GM21786 (cell line): ENCODE measurements around the gene PIN1.
"Not testable (repeated sequence)": the region's sequence is repeated elsewhere in the genome, so short reads cannot be mapped to it uniquely, and the experiment has no call there.

Experiments used
- ATAC-seq: cut with Tn5 transposase; IDR thresholded peaks from one replicate; pipeline ENCODE4 v1.9.1; 2021; ENCODE audit not compliant: unreplicated experiment

PIN1 gene

DNA sequence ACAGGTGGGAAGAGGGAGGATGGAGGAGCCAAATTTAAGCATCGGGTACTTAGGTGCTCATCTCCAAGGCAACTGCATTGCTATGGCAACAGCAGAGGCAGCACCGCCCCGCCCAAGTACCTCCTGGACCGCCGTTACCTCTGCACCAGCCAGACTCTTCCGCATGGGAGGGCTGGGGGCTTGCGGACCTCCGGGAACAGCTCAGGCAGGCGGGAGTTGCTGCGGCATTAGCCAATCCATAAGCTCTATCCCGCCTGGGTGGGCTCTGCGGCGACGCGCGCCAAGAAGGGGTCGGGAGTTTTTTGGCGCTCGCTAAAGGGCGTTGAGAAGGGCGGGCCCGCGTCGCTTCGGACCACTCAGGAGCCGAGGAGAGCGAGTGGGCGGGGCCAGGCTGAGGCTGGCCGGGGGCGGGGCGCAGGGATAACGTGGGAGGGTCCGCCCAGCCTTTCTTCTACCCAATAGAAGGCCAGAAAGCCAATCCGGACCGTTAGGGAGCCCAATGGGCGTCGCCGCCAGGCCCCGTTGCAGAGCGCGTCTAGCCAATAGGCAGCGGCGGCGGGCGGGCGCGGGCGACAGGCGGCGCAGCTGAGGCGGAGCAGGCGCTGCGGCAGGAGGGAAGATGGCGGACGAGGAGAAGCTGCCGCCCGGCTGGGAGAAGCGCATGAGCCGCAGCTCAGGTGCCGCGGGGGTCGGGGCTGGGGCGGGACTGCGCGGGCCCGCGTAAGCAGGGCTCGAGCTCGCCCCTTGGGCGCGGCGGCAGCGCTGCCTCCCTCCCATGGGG is at the start of gene PIN1:
PIN1 (plus strand) TSS at position 593 of the 781 bp plus-strand sequence; CDS start at position 620, 27 bp downstream.
- peak; percentile 88 for ATAC-seq

- ATAC-seq = peak; percentile 72
These were observed 49.5 kb upstream of the PIN1 start for GRCh38 chr19:9785367-9786331.

- no peak for ATAC-seq
These were observed 48.8 kb upstream of the PIN1 start for GRCh38 chr19:9786342-9786741.

GRCh38 chr19:9786819-9787218 is 48.3 kb upstream of the PIN1 start:
- ATAC-seq = no peak

GRCh38 chr19:9788604-9789003 is 46.5 kb upstream of the PIN1 start:
- not testable (repeated sequence) for ATAC-seq

- no peak for ATAC-seq
These were observed 46.1 kb upstream of the PIN1 start for GRCh38 chr19:9789066-9789465.

- not testable (repeated sequence) for ATAC-seq
These were observed 45.5 kb upstream of the PIN1 start for GRCh38 chr19:9789579-9789978.

- ATAC-seq = not testable (repeated sequence)
These were observed 44.1 kb upstream of the PIN1 start for GRCh38 chr19:9791073-9791367.

- ATAC-seq = peak; percentile 39
These were observed 43.4 kb upstream of the PIN1 start for GRCh38 chr19:9791552-9792205.

DNA sequence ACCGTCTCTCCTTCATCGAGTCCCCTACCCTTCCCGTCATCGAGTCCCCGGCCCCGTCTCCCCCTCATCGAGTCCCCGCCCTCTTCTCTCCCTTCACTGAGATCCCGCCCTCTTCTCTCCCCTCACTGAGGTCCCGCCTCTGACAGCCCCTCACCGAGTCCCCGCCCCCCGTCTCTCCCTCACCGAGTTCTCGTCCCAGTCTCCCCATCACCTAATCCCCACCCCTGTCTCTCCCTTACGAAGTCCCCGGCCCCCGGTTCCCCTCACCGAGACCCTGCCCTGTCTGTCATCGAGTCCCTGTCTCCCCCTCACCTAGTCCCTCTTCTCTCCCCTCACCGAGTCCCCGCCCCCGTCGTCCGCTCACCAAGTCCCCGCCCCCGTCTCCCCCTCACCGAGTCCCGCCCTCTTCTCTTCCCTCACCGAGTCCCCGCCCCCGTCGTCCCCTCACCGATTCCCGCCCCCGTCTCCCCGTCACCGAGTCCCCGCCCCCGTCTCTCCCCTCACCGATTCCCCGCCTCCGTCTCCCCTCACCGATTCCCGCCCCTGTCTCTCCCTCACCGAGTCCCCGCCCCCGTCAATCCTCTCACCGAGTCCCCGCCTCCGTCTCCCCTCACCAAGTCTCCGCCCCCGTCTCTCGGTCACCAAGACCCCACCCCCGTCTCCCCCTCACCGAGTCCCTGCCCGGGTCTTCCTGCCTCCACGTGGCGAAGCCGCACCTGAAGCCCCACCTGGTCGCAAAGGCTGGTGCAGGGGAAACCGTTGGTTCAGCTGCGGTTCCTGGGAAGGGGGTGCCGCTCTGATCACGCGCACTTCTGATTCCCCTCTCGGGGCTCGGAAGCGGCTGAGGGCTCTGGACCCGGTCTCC is 42.7 kb upstream of the PIN1 start:
- ATAC-seq = no peak

DNA sequence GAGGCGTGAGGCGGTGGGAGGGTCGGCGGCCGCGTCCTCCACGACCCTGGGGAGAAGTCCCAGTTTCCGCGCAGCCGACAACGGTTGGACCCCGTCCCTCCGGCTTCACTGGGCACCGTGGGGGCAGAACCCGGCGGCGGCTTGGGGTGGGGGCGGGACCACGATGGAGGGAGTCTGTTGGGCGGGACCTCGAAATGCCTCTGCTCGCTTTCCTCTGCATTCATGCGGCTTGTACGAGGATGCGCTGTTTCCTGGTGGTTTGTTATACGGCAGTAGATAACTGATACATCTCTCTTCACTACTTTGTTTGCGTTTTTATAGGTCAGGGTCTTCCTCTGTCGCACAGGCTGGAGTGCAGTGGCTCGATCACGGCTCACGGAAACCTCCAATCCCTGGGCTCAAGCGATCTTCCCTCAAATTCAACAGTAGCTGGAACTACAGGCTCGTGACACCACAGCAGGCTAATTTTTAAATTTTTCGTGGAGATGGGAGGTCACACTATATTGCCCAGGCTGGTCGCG is 42.0 kb upstream of the PIN1 start:
- ATAC-seq = no peak

DNA sequence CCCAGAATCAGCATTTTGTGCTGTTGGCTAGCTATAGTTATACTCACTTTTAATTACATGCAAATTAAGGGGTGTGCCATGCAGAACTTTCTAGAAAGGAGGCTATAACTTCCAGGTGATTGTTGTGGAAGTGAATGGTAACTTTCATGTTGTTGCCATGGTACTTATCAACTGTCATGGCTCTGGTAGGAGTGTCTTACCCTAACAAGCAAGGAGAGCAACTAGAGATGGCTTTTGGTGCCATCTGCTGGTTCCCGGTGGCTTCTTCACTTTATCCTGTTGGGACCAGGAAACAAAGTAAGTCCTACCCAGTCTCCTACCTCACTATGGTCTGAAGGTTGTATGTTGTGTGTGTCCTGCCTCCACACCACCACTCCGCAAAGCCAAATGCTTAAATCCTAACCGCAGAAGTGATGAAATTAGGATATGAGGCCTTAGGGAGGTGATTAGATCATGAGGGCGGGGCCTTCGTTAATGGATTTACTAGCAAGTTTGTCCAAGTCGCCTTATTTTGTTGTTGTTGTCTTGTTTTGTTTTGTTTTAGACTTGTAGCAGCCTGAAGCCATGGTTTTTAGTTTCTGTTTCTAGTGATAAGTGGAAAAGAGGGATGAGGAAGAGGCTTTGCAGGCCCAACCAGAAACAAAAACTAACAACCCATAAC is 38.9 kb upstream of the PIN1 start:
- ATAC-seq = peak; percentile 46

GRCh38 chr19:9797871-9798270 is 37.2 kb upstream of the PIN1 start:
- ATAC-seq = no peak

GRCh38 chr19:9799162-9799561 is 36.0 kb upstream of the PIN1 start:
- ATAC-seq = no peak

- no peak for ATAC-seq
These were observed 33.1 kb upstream of the PIN1 start for GRCh38 chr19:9801976-9802375.

DNA sequence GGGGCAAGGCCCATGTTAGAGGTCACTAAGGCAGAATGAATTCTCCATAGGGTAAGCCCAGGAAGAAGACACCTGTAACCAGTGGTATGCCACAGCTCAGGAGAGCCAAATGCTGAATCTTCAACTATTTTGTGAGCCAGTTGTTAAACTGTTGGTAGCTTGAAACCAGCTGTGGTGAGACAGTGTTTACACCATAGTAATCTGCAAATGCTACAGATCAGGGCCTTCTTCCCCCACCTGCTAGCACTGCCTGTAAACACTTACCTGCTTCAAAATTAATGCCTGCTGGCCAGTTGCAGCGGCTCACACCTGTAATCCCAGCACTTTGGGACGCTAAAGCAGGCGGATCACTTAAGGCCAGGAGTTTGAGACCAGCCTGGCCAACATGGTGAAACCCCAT is 28.3 kb upstream of the PIN1 start:
- ATAC-seq = no peak

- ATAC-seq = no peak
These were observed 26.0 kb upstream of the PIN1 start for GRCh38 chr19:9808855-9809824.

DNA sequence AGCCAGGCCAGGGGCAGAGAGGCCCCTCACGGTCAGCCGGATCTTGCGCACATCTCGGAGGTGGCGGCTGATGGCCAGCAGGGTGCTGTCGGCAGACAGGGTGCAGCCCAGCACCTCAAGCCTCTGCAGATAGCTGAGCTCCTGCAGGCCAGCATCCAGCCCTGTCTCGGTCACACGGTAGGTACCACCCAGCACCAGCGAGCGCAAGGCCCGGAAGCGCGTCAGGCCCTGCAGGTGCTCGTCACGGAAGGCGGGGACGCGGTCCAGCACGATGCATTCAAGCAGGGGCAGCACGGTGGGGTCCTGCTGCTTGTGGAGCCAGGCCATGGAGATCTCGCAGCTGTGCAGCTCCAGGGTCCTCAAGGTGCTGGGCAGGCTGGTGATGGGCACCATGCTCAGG is 24.0 kb upstream of the PIN1 start:
- ATAC-seq = no peak
